ENCODE results near the gene AEBP2. TPM values are rescaled to one million over a fixed set of nuclear protein-coding genes. Genes with fewer than 3 reads are reported as not detected.
"Not testable (repeated sequence)": the region's sequence is repeated elsewhere in the genome, so short reads cannot be mapped to it uniquely, and the experiment has no call there.

The AEBP2 gene
- 8.5 TPM for total RNA-seq

GRCh38 chr12:19439059-19440018 lies at the start of gene AEBP2:
Gene AEBP2 (plus strand): TSS chr12:19439492. CDS start chr12:19439700, 208 bp downstream.
- ATAC-seq (peak; percentile 93), DNase-seq (ENCODE audit: low spot score) (peak; percentile 91)

DNA sequence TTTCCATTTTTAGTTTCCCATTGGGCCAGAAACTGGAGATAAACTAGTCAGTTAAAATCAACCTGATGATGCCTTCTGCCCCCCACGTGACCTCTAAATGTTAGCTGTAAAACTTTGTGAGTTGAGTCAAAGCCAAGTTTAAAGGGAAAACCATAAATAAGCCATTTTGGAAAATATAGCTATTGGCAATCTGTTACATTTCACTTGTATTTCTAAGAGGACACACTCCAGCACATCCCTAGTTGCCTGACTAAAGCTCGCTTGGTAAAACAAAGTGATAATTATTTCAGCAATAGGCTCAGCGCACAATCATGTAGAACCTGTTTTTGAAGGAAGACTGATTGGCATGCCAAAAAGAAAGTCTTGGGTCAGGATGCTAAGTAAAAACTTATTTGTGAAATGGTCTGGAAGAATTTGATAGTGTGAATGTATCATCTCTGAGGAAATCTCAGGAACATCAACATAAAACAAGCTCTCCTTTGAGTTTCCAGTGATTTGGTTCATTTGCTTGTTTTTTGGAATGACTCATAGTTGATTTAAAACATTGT lies 49.2 kb upstream of the AEBP2 start:
- ATAC-seq (no peak), DNase-seq (ENCODE audit: low spot score) (no peak)

DNA sequence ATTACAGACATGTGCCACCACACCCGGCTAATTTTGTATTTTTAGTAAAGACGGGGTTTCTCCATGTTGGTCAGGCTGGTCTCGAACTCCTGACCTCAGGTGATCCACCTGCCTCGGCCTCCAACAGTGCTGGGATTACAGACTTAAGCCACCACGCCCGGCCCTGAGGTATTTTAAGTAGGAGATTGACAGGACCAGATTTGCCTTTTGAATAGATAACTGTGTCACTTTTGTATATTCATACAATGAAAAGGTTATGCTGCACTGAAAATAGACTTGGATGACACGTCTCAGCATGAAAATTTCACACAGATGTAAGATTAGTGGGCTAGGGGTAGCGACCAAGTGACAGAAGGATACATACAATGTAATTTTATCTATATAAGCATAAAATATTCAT lies 46.6 kb upstream of the AEBP2 start:
- not testable (repeated sequence) for ATAC-seq; DNase-seq (ENCODE audit: low spot score)

DNA sequence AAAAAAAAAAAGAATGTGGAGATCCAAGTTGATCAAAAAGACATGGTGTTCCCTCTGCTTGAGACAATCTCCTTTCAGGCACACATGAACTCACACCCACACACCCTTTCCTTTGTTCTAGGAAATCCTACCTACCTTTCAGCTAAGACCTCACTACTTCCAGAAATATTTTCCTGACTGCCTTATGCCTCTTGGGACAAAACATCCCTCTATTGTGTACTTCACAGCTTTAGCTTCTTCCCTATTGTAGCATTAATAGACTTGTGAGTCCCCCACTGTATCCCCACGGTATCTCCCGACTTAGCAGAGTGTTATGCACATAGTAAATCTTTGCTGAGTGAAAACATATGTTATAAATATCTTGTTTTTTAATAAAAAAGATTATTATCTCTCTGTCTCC lies 44.9 kb upstream of the AEBP2 start:
- DNase-seq (ENCODE audit: low spot score) (no peak), ATAC-seq (no peak)

- no peak for DNase-seq (ENCODE audit: low spot score)
- ATAC-seq, result no peak
Observed at GRCh38 chr12:19397534-19397933, 41.8 kb upstream of the AEBP2 start.

- DNase-seq (ENCODE audit: low spot score) (no peak), ATAC-seq (no peak)
Observed at GRCh38 chr12:19398376-19399363, 40.6 kb upstream of the AEBP2 start.

DNA sequence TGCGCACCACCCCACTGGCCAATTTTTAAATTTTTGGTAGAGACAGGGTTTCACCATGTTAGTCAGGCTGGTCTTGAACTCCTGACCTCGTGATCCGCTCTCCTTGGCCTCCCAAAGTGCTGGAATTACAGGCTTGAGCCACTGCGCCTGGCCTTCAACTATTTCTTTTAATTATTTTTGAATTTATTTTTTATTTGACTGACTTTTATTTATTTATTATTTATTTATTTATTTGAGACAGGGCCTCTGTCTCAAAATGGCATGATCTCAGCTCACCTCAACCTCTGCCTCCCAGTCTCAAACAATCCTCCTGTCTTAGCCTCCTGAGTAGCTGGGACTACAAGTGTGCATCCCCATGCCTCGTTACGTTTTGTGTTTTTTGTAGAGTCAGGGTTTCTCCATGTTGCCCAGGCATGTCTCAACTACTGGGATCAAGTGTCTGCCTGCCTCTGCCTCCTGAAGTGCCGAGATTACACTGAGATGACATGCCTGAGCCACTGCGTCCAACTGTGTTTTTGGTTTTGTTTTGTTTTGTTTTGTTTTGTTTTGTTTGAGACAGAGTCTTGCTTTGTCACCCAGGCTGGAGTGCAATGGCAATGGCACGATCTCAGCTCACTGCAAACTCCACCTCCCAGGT lies 38.5 kb upstream of the AEBP2 start:
- not testable (repeated sequence) for ATAC-seq; DNase-seq (ENCODE audit: low spot score)

- no peak for DNase-seq (ENCODE audit: low spot score)
- ATAC-seq, result no peak
Observed at GRCh38 chr12:19402211-19402610, 37.1 kb upstream of the AEBP2 start.

- DNase-seq (ENCODE audit: low spot score) (no peak), ATAC-seq (peak; percentile 36)
Observed at GRCh38 chr12:19402743-19403431, 36.4 kb upstream of the AEBP2 start.

DNA sequence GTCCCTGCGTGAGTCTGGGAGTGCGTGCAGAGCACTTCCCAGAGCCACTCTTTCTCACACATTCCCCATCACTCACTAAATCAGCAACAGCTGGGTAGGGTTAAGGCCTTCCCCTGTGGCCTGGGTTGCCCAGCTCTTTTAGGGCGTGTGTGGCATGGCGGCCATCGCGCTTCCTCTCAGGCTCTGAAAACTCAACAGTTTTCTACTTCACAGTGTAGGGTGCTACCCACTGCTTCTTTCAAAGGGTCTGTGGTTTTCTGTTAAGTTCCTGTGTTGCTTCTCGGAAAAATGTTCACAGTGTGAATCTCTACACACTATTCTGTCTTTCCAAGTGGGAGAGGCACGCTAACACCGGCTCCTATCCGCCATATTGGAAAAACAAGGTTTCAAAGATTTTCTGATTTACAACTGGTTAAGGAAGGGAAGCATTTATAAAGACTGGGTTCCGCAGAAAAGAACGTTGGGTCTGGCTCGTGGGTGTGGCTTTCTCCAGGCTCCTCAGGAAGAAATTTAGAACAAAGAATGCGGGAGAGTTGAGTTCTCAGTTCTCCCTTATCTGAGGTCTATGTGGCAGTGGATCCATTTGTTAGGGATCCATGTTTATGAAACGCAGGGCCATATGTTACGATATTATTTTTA lies 34.9 kb upstream of the AEBP2 start:
- DNase-seq (ENCODE audit: low spot score), result no peak
- no peak for ATAC-seq

GRCh38 chr12:19409376-19409775 lies 29.9 kb upstream of the AEBP2 start:
- DNase-seq (ENCODE audit: low spot score), result no peak
- ATAC-seq, result no peak

- DNase-seq (ENCODE audit: low spot score) (no peak), ATAC-seq (no peak)
Observed at GRCh38 chr12:19410211-19410610, 29.1 kb upstream of the AEBP2 start.

GRCh38 chr12:19410629-19411185 lies 28.6 kb upstream of the AEBP2 start:
- no peak for ATAC-seq

GRCh38 chr12:19411234-19412204 lies 27.8 kb upstream of the AEBP2 start:
- no peak for DNase-seq (ENCODE audit: low spot score)
- ATAC-seq, result no peak

More at GRCh38 chr12:19410629-19411185, 28.6 kb upstream of the AEBP2 start:
- DNase-seq (ENCODE audit: low spot score), result no peak

- ATAC-seq (no peak), DNase-seq (ENCODE audit: low spot score) (no peak)
Observed at GRCh38 chr12:19412844-19413243, 26.4 kb upstream of the AEBP2 start.

DNA sequence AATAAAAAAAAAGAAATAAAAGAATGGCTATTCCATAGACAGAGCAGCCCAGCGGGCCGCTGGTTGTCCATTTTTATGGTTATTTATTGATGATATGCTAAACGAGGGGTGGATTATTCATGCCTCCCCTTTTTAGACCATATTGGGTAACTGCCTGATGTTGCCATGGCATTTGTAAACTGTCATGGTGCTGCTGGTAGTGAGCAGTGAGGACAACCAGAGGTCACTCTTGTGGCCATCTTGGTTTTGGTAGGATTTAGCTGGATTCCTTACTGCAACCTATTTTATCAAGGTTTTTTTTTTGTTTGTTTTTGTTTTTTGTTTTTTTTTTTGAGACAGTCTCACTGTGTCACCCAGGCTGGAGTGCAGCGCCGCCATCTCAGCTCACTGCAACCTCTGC lies 25.7 kb upstream of the AEBP2 start:
- not testable (repeated sequence) for DNase-seq (ENCODE audit: low spot score); ATAC-seq

DNA sequence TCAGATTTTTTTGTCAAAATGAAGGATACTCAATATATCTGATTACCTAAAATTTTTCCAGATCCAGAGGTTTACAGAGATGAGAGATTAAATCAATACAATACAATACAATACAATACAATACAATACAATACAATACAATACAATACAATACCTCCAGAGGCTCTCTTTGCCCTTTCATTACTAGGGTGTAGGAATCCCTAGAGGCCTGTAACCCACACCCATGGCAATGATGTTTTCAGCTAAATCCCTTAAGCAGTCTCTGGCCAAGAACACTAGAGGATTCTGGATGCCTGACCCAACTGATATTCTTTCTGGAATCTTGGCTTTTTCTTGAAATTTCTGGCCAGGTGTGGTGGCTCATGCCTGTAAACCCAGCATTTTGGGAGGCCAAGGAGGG lies 23.7 kb upstream of the AEBP2 start:
- ATAC-seq, result no peak
- no peak for DNase-seq (ENCODE audit: low spot score)

DNA sequence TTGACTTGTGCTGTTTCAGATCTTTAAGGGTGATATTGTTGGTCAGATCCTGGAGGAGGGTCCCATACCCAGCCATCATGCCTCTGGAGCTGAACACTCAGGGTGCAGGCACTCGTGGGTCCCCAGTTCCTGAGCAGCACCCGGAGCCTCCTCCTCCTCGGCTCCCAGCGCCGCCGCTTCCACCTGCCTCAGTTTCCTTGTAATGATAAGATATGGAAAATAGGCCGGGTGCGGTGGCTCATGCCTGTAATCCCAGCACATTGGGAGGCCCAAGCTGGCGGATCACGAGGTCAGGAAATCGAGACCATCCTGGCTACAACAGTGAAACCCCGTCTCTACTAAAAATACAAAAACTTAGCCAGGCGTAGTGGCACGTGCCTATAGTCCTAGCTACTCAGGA lies 20.2 kb upstream of the AEBP2 start:
- DNase-seq (ENCODE audit: low spot score) (no peak), ATAC-seq (no peak)

Data from left lobe of liver (tissue), 2 donors.